HepG2 (cell line): ENCODE data around the gene ALG11. TPM values are rescaled to one million over a fixed set of nuclear protein-coding genes. Genes with fewer than 3 reads are reported as not detected.
A peak's percentile ranks its signal among the peaks of the same experiment; 100 is the strongest.

Source experiments
- FOXA3 ChIP-seq: IDR thresholded peaks from 2 replicates; pipeline ENCODE4 v1.6.1; 2016; ENCODE audit warnings: missing genetic modification reagents, missing compliant biosample characterization
- GATAD2A ChIP-seq: IDR thresholded peaks from 2 replicates; pipeline ENCODE4 v1.6.1; 2016
- ONECUT2 ChIP-seq: sonication (generic); formaldehyde crosslinking; IDR thresholded peaks from 2 replicates; pipeline ENCODE4 v1.4.0; 2020; ENCODE audit warnings: missing genetic modification reagents
- SIX4 ChIP-seq: sonication (generic); formaldehyde crosslinking; IDR thresholded peaks from 2 replicates; pipeline ENCODE4 v1.4.0; 2020; ENCODE audit warnings: missing genetic modification reagents
- SMAD1 ChIP-seq: sonication (generic); formaldehyde crosslinking; IDR thresholded peaks from 2 replicates; pipeline ENCODE4 v1.4.0; 2020; ENCODE audit warnings: missing genetic modification reagents, low read depth, mild to moderate bottlenecking, borderline replicate concordance
- ZNF333 ChIP-seq: sonication (generic); formaldehyde crosslinking; IDR thresholded peaks from 2 replicates; pipeline ENCODE4 v1.4.0; 2020; ENCODE audit warnings: mild to moderate bottlenecking, missing genetic modification reagents, borderline replicate concordance
- ZNF407 ChIP-seq: sonication (generic); formaldehyde crosslinking; IDR thresholded peaks from one replicate; pipeline ENCODE4 v1.5.1; 2020; ENCODE audit warnings: mild to moderate bottlenecking, missing genetic modification reagents; ENCODE audit errors: not compliant biosample characterization
- ZNF589 ChIP-seq: sonication (generic); formaldehyde crosslinking; conservative IDR thresholded peaks from 2 replicates; pipeline ENCODE4 v1.8.0; 2022; ENCODE audit warnings: mild to moderate bottlenecking, moderate library complexity, missing genetic modification reagents
- polyA plus RNA-seq, 8 experiments: library from polyadenylated mRNA; depleted of rRNA in 3 of 8; stranded (reverse) in 7 of 8; unstranded in 1 of 8; fragments of >200 nt; fragmentation: Illumina TruSeq in 4 of 8; extraction: Trizol in 4 of 8; gene quantifications; 2 replicates each; pipeline versions ENCODE4 v1.2.1 to v1.2.3, GENCODE V29; 2011 to 2016; ENCODE audit warnings: low read depth in 4 of 8, missing spikeins in 1 of 8, mixed read lengths in 1 of 8; ENCODE audit not compliant: insufficient read depth in 1 of 8
- total RNA-seq, 5 experiments: library from RNA; depleted of rRNA; stranded (reverse); fragments of >200 nt; fragmentation: Illumina TruSeq; extraction: Trizol; gene quantifications; 2 replicates each; pipeline ENCODE4 v1.2.3, GENCODE V29; 2016; ENCODE audit warnings: low read depth in 1 of 5
- TF ChIP-seq, protein P1 (sequence below): sonication (generic); formaldehyde crosslinking; IDR thresholded peaks from 2 replicates; pipeline ENCODE4 v1.4.0; 2020; ENCODE audit warnings: mild to moderate bottlenecking, missing genetic modification reagents
- TF ChIP-seq, protein P2 (sequence below): IDR thresholded peaks from 2 replicates; pipeline ENCODE4 v1.4.0; 2020; ENCODE audit warnings: mild to moderate bottlenecking, missing genetic modification reagents
- TF ChIP-seq, protein P3 (sequence below): sonication (generic); formaldehyde crosslinking; IDR thresholded peaks from 2 replicates; pipeline ENCODE4 v1.5.0; 2020; ENCODE audit warnings: missing genetic modification reagents
- TF ChIP-seq, protein P4 (sequence below): sonication (generic); formaldehyde crosslinking; IDR thresholded peaks from 2 replicates; pipeline ENCODE4 v1.8.1; 2023; ENCODE audit warnings: mild to moderate bottlenecking, missing genetic modification reagents

Gene ALG11
- total and polyA plus RNA-seq, 2 of the 13 experiments (the other 11 are each of a cell fraction or from before 2014, with no cell fraction given): 14.7 to 27.9 TPM

- TF ChIP-seq, protein P1, sequence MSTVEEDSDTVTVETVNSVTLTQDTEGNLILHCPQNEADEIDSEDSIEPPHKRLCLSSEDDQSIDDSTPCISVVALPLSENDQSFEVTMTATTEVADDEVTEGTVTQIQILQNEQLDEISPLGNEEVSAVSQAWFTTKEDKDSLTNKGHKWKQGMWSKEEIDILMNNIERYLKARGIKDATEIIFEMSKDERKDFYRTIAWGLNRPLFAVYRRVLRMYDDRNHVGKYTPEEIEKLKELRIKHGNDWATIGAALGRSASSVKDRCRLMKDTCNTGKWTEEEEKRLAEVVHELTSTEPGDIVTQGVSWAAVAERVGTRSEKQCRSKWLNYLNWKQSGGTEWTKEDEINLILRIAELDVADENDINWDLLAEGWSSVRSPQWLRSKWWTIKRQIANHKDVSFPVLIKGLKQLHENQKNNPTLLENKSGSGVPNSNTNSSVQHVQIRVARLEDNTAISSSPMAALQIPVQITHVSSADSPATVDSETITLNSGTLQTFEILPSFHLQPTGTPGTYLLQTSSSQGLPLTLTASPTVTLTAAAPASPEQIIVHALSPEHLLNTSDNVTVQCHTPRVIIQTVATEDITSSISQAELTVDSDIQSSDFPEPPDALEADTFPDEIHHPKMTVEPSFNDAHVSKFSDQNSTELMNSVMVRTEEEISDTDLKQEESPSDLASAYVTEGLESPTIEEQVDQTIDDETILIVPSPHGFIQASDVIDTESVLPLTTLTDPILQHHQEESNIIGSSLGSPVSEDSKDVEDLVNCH (CRISPR knock-in tag): no peak
- TF ChIP-seq, protein P2, sequence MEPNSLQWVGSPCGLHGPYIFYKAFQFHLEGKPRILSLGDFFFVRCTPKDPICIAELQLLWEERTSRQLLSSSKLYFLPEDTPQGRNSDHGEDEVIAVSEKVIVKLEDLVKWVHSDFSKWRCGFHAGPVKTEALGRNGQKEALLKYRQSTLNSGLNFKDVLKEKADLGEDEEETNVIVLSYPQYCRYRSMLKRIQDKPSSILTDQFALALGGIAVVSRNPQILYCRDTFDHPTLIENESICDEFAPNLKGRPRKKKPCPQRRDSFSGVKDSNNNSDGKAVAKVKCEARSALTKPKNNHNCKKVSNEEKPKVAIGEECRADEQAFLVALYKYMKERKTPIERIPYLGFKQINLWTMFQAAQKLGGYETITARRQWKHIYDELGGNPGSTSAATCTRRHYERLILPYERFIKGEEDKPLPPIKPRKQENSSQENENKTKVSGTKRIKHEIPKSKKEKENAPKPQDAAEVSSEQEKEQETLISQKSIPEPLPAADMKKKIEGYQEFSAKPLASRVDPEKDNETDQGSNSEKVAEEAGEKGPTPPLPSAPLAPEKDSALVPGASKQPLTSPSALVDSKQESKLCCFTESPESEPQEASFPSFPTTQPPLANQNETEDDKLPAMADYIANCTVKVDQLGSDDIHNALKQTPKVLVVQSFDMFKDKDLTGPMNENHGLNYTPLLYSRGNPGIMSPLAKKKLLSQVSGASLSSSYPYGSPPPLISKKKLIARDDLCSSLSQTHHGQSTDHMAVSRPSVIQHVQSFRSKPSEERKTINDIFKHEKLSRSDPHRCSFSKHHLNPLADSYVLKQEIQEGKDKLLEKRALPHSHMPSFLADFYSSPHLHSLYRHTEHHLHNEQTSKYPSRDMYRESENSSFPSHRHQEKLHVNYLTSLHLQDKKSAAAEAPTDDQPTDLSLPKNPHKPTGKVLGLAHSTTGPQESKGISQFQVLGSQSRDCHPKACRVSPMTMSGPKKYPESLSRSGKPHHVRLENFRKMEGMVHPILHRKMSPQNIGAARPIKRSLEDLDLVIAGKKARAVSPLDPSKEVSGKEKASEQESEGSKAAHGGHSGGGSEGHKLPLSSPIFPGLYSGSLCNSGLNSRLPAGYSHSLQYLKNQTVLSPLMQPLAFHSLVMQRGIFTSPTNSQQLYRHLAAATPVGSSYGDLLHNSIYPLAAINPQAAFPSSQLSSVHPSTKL (CRISPR knock-in tag): peak; percentile 51; the same call in 1 of the 2 replicates
- TF ChIP-seq ZNF589 (no peak), SMAD1 (no peak), ONECUT2 (peak; percentile 80), ZNF333 (CRISPR knock-in tag) (no peak), ZNF407 (no peak), FOXA3 (peak; percentile 41), GATAD2A (CRISPR knock-in tag) (peak; percentile 41), SIX4 (no peak)
- TF ChIP-seq, protein P3, sequence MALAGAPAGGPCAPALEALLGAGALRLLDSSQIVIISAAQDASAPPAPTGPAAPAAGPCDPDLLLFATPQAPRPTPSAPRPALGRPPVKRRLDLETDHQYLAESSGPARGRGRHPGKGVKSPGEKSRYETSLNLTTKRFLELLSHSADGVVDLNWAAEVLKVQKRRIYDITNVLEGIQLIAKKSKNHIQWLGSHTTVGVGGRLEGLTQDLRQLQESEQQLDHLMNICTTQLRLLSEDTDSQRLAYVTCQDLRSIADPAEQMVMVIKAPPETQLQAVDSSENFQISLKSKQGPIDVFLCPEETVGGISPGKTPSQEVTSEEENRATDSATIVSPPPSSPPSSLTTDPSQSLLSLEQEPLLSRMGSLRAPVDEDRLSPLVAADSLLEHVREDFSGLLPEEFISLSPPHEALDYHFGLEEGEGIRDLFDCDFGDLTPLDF (CRISPR knock-in tag): no peak
- TF ChIP-seq, protein P4, sequence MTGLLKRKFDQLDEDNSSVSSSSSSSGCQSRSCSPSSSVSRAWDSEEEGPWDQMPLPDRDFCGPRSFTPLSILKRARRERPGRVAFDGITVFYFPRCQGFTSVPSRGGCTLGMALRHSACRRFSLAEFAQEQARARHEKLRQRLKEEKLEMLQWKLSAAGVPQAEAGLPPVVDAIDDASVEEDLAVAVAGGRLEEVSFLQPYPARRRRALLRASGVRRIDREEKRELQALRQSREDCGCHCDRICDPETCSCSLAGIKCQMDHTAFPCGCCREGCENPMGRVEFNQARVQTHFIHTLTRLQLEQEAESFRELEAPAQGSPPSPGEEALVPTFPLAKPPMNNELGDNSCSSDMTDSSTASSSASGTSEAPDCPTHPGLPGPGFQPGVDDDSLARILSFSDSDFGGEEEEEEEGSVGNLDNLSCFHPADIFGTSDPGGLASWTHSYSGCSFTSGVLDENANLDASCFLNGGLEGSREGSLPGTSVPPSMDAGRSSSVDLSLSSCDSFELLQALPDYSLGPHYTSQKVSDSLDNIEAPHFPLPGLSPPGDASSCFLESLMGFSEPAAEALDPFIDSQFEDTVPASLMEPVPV (CRISPR knock-in tag): no peak
Measured at GRCh38 chr13:52043675-52044074, 31.5 kb downstream of the ALG11 start (continued).
